Suprapubic skin (tissue), 4 donors: ENCODE results near the gene NAALADL2. TPM values are rescaled to one million over a fixed set of nuclear protein-coding genes. Genes with fewer than 3 reads are reported as not detected.

Source experiments
- DNase-seq, 2 donors: peaks; one replicate each; pipeline ENCODE4 v3.0.0-alpha.2; 2019; ENCODE audit warnings: low spot score in 2 of 2
- H3K27ac ChIP-seq: fragments of 200-600 bp; sonication (generic); one replicate; pipeline ENCODE4 v1.5.1; 2019
- H3K27me3 ChIP-seq: fragments of 200-600 bp; sonication (generic); one replicate; pipeline ENCODE4 v1.5.1; 2019
- H3K36me3 ChIP-seq: fragments of 200-600 bp; sonication (generic); one replicate; pipeline ENCODE4 v1.5.1; 2019
- H3K4me1 ChIP-seq: fragments of 200-600 bp; sonication (generic); one replicate; pipeline ENCODE4 v1.5.1; 2019
- H3K4me3 ChIP-seq: fragments of 200-600 bp; sonication (generic); one replicate; pipeline ENCODE4 v1.5.1; 2019; ENCODE audit warnings: mild to moderate bottlenecking
- H3K9me3 ChIP-seq: fragments of 200-600 bp; sonication (generic); one replicate; pipeline ENCODE4 v1.5.1; 2019
- EP300 ChIP-seq: sonication (generic); formaldehyde crosslinking; IDR thresholded peaks from one replicate; pipeline ENCODE4 v1.6.1; 2017; ENCODE audit warnings: antibody characterized with exemption
- POLR2A ChIP-seq, 2 donors: fragments of 450-650 bp; IDR thresholded peaks; one replicate each; pipeline ENCODE4 v1.6.1; 2017; ENCODE audit warnings: antibody characterized with exemption in 2 of 2, mild to moderate bottlenecking in 2 of 2, moderate library complexity in 2 of 2
- POLR2AphosphoS5 ChIP-seq, 3 donors: sonication (generic); formaldehyde crosslinking; IDR thresholded peaks; one replicate each; pipeline ENCODE4 v1.6.1; 2017; ENCODE audit warnings: antibody characterized with exemption in 3 of 3
- WGBS: methylation state at CpG from one replicate; pipeline ENCODE4 v1.1.5; 2018; 5-methylcytosine and 5-hydroxymethylcytosine counted together
- total RNA-seq, 4 donors: library from RNA; depleted of rRNA; stranded (reverse); fragments of >200 nt; gene quantifications; one replicate each; pipeline ENCODE4 v1.1.0, GENCODE V29; 2016
- TF ChIP-seq, protein P1 (sequence below), 2 donors: fragments of 200-600 bp in 1 of 2; fragments of 450-650 bp in 1 of 2; sonication (generic) in 1 of 2; IDR thresholded peaks; one replicate each; pipeline ENCODE4 v1.5.1; 2016 to 2019; ENCODE audit warnings: antibody characterized with exemption in 2 of 2, mild to moderate bottlenecking in 1 of 2, moderate library complexity in 1 of 2

Gene NAALADL2
- total RNA-seq, 4 donors from 2014 or later: 4.0 to 10.5 (median 8.5) TPM

DNA sequence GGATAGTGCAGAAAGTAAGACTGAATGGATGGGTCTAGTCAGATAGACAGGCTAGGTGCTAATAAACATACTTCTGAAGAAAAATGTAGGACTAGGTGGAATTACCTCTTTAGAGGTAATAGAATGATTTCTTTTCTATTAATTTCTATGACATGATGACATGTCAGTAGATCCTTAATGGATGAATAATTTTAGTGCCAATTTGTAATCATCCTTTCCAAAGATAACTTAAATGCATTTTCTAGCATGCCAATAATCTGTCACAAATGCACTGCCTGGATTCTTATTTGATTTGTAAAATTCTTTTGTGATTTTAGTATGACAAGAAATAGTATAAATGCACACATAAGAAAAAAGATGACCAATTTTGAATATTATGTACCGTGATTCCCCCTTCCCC is 356.7 kb downstream of the NAALADL2 start:
- Histone ChIP-seq H3K36me3 (no peaks in the 10 kb centered on the region), H3K4me3 (no peak overlapping the region), H3K4me1 (peaks cover 12% of the 10 kb centered on the region), H3K9me3 (no peaks in the 10 kb centered on the region), H3K27me3 (no peaks in the 10 kb centered on the region), H3K27ac (no peak overlapping the region)
- WGBS: 90% methylated on average over 1 of the region's 1 CpG
- DNase-seq: no peak
- TF ChIP-seq POLR2A (IDR thresholded peaks at IDR 0.05) (no peak), EP300 (no peak), POLR2AphosphoS5 (IDR thresholded peaks at IDR 0.05) (no peak)
- TF ChIP-seq, protein P1, sequence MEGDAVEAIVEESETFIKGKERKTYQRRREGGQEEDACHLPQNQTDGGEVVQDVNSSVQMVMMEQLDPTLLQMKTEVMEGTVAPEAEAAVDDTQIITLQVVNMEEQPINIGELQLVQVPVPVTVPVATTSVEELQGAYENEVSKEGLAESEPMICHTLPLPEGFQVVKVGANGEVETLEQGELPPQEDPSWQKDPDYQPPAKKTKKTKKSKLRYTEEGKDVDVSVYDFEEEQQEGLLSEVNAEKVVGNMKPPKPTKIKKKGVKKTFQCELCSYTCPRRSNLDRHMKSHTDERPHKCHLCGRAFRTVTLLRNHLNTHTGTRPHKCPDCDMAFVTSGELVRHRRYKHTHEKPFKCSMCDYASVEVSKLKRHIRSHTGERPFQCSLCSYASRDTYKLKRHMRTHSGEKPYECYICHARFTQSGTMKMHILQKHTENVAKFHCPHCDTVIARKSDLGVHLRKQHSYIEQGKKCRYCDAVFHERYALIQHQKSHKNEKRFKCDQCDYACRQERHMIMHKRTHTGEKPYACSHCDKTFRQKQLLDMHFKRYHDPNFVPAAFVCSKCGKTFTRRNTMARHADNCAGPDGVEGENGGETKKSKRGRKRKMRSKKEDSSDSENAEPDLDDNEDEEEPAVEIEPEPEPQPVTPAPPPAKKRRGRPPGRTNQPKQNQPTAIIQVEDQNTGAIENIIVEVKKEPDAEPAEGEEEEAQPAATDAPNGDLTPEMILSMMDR (IDR thresholded peaks at IDR 0.05): no peak

DNA sequence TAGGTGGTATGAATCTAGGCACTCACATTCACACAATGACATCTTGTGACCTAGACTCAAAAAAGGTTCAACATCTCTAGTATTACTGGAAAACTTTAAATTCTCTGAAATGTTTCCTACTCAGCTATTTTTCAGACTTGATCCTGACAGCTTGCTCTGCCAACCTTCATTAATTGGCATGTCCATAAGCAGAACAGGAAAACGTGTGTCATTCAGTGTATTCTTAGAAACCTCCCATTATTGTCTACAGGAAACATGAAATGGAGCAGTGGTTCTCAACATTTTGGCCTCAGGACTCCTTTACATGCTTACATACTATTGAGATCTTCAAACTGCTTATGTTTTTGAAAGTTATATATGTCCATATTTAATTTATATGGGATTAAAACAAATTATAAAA is 363.2 kb downstream of the NAALADL2 start:
- H3K36me3 ChIP-seq: no peaks in the 10 kb centered on the region
- TF ChIP-seq EP300: no peak
- no peak for TF ChIP-seq POLR2A (IDR thresholded peaks at IDR 0.05)
- no peak for TF ChIP-seq POLR2AphosphoS5 (IDR thresholded peaks at IDR 0.05)
- TF ChIP-seq, protein P1 (IDR thresholded peaks at IDR 0.05): no peak
- DNase-seq: no peak
- no peak overlapping the region for H3K4me3 ChIP-seq
- WGBS: 27% methylated on average over 1 of the region's 1 CpG
- no peaks in the 10 kb centered on the region for H3K4me1 ChIP-seq
- no peaks in the 10 kb centered on the region for H3K27me3 ChIP-seq
- H3K27ac ChIP-seq: no peak overlapping the region
- H3K9me3 ChIP-seq: no peaks in the 10 kb centered on the region

DNA sequence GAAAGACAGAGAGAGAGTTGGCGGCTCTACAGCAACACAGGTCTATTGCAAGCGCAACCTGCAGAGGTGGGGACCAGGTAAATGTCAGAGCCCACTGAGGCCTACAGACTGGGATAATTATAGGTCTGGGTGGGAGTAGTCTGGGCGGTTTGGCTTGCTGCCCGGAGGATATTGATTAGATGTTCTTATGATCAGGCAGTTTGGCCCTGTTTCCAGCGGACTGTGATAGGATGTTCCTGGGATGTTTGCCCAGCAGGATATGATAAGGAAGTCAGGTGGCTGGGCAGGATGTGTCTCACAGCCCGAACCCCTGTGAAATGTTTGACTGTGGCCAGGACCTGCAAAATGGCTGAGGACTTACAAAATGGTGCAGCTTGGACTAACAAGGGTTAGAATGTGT is 364.9 kb downstream of the NAALADL2 start:
- Histone ChIP-seq H3K4me1 (no peaks in the 10 kb centered on the region), H3K36me3 (no peaks in the 10 kb centered on the region), H3K27ac (no peak overlapping the region), H3K27me3 (no peaks in the 10 kb centered on the region), H3K4me3 (no peak overlapping the region), H3K9me3 (no peaks in the 10 kb centered on the region)
- TF ChIP-seq POLR2AphosphoS5 (IDR thresholded peaks at IDR 0.05): no peak
- TF ChIP-seq EP300: no peak
- TF ChIP-seq, protein P1 (IDR thresholded peaks at IDR 0.05): no peak
- no peak for TF ChIP-seq POLR2A (IDR thresholded peaks at IDR 0.05)
- WGBS: 84% methylated on average over 6 of the region's 6 CpGs
- no peak for DNase-seq

DNA sequence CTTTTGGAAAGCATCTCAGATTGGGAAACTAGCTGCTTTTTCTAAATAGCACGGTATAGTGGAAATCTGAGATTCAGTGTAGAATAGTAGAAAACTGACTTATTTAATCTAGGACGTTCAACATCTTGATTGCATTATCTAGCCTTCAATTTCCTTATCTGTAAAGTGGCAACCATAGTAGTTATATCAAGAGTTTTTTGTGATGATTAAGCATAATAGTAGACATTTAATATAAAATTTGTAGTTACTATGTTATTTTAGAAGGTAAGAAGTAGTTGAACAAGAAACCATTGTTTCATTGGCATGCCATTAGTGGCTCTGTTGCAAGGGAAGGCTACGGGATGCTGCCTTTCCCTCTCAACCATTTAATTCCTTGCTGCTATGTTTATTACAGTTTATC is 367.3 kb downstream of the NAALADL2 start:
- Histone ChIP-seq H3K9me3 (no peaks in the 10 kb centered on the region), H3K27ac (no peak overlapping the region), H3K4me1 (no peaks in the 10 kb centered on the region), H3K4me3 (no peak overlapping the region), H3K36me3 (no peaks in the 10 kb centered on the region), H3K27me3 (no peaks in the 10 kb centered on the region)
- no peak for DNase-seq
- WGBS: 82% methylated on average over 3 of the region's 3 CpGs
- TF ChIP-seq, protein P1 (IDR thresholded peaks at IDR 0.05): no peak
- TF ChIP-seq EP300 (no peak), POLR2AphosphoS5 (IDR thresholded peaks at IDR 0.05) (no peak), POLR2A (IDR thresholded peaks at IDR 0.05) (no peak)

DNA sequence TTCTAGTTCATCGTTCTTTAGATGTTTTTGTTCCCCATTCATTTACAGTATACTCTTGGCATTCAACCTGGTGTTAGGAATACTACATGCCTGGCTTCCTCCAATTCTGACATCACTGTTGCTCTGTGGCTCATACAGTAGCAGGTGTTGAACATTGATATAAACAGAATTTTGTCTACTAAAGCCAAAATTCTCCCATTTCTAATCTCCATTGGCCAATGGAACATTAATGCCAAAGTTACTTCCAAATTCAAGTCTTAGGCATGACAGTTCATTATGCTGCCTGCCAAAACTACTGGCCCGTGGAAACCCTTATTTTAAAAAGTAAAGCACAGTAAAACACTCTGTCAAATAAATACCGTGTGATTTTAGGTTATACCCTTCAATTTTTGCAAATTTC is 368.0 kb downstream of the NAALADL2 start:
- no peak overlapping the region for H3K27ac ChIP-seq
- no peaks in the 10 kb centered on the region for H3K27me3 ChIP-seq
- no peaks in the 10 kb centered on the region for H3K36me3 ChIP-seq
- 74% methylated on average over 3 of the region's 3 CpGs for WGBS
- DNase-seq: no peak
- TF ChIP-seq POLR2AphosphoS5 (IDR thresholded peaks at IDR 0.05) (no peak), POLR2A (IDR thresholded peaks at IDR 0.05) (no peak), EP300 (no peak)
- TF ChIP-seq, protein P1 (IDR thresholded peaks at IDR 0.05): no peak
- no peak overlapping the region for H3K4me3 ChIP-seq
- no peaks in the 10 kb centered on the region for H3K9me3 ChIP-seq
- no peaks in the 10 kb centered on the region for H3K4me1 ChIP-seq
